NB4 (cell line): ENCODE measurements around the gene POLL.
A peak's percentile ranks its signal among the peaks of the same experiment; 100 is the strongest.

ENCODE experiments used
- DNase-seq: peaks from one replicate; pipeline ENCODE4 v3.0.0; 2010; ENCODE audit warnings: low read depth
- H3K4me3 ChIP-seq: one replicate; pipeline ENCODE4 v1.5.1; 2011; ENCODE audit warnings: mild to moderate bottlenecking, low read depth, low read length, moderate library complexity
- MYC ChIP-seq: IDR thresholded peaks from 2 replicates; pipeline ENCODE4 v1.6.1; 2011; ENCODE audit warnings: low read depth, low read length
- POLR2A ChIP-seq: IDR thresholded peaks from 2 replicates; pipeline ENCODE4 v1.6.1; 2011; ENCODE audit warnings: mild to moderate bottlenecking; ENCODE audit not compliant: insufficient read length; ENCODE audit errors: extremely low read depth
- TF ChIP-seq, protein P1 (sequence below): IDR thresholded peaks from one replicate; pipeline ENCODE4 v1.5.1; 2012; ENCODE audit warnings: low read depth, low read length
- TF ChIP-seq, protein P2 (sequence below): IDR thresholded peaks from 2 replicates; pipeline ENCODE4 v1.6.1; 2011; ENCODE audit warnings: low read depth, low read length

The POLL gene

DNA sequence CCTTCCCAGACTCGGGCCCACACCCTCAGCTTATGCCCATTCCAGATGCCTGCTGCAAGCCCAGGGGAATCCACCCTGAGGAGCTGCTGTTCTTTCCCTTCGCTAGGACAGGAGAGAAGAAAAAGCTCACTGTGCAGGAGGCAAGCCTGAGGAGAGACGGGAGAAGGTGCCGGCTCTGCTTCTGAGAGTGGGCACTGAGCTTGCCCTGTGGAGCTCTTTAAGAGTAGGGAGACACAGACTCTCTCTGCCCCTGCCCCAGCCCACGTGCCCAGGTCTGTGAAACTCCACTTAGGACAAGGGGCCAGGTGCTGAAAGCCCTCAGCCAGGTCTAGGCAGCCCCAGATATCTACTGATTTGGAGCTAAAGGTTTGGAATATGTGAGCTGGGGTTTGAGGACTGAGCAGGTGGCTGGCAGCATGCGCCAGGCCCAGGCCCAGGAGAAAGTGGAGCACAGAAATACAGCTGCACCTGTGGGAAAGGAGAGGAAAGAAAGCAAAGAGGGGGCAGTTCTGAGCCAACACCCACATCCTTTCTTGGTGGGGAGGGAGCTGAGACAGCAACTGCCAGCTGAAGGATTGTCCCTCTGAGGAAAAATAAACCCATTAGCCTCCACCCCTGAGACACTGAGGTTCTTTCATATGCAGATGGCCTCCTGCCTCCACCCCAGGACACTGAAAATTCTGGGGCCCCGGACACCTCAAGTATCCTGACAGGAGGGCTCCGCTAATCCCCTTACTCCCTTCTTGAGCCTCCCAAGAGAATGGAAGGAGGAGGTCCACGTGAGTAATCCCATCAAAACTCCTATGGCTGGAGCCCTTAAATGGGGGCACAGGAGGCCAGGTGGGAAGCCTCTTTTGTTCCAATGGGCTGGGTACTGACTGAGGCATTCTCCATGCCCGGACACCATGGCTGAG is 7.3 kb downstream of the POLL start:
- DNase-seq, result no peak
- TF ChIP-seq MYC, result no peak
- TF ChIP-seq, protein P1, sequence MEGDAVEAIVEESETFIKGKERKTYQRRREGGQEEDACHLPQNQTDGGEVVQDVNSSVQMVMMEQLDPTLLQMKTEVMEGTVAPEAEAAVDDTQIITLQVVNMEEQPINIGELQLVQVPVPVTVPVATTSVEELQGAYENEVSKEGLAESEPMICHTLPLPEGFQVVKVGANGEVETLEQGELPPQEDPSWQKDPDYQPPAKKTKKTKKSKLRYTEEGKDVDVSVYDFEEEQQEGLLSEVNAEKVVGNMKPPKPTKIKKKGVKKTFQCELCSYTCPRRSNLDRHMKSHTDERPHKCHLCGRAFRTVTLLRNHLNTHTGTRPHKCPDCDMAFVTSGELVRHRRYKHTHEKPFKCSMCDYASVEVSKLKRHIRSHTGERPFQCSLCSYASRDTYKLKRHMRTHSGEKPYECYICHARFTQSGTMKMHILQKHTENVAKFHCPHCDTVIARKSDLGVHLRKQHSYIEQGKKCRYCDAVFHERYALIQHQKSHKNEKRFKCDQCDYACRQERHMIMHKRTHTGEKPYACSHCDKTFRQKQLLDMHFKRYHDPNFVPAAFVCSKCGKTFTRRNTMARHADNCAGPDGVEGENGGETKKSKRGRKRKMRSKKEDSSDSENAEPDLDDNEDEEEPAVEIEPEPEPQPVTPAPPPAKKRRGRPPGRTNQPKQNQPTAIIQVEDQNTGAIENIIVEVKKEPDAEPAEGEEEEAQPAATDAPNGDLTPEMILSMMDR, result no peak
- no peak overlapping the region for H3K4me3 ChIP-seq

DNA sequence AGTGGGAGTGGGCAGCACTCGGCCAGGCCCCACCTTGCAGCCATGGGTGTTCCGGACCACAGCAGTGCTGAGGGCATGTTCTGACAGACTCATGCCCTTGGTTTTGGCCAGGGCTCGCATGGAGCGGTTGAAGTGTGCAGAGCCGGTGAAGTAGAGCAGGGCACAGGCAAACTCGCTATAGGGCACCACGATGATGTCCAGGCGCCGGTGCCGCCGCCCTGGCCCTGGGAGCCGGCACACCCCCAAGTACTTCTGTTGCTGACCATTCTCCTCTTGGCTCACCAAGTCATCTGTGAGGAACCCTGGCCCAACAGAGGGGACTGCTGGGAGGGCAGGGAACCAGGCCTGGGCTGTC is 8.6 kb downstream of the POLL start:
- no peak for DNase-seq
- no peak overlapping the region for H3K4me3 ChIP-seq
- TF ChIP-seq POLR2A (no peak), MYC (no peak)
- TF ChIP-seq, protein P2, sequence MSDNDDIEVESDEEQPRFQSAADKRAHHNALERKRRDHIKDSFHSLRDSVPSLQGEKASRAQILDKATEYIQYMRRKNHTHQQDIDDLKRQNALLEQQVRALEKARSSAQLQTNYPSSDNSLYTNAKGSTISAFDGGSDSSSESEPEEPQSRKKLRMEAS, result no peak
- TF ChIP-seq, protein P1, result no peak

DNA sequence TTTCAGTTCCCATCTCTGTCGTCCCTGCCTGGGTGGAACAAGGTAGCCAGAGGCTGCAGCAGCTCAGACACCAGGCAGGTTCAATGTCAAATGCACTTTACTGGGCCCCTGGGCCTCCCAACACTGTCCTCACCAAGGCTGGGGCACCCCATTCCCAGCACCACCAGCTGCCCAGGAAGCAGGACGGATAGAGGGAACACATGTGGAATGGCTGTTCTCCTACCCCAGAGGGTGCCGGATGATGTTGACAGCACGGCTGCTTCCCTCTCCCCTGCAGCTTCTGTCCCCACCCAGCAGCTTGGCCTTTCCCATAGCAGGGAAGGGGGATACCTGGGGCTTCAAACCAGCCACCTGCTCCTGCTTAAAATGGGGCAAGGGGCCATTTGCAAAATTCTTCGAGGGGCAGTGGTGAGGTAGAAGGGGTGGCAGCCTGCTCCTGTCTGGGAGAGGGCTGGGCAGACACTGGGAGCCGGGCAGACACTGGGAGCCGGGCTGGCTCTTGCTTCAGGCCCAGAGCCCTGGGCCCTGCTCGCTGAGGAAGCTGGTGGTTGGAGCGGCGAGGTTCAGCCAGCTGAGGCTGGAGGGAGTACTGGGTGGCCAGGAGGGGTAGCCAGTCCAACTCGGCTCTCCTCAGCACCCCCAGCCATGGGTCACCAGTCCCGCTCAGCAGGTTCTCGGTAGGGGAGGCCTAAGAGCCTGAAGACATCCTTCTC is 9.1 kb downstream of the POLL start:
- TF ChIP-seq MYC, result no peak
- peak; percentile 7 for TF ChIP-seq POLR2A
- TF ChIP-seq, protein P1, result no peak
- H3K4me3 ChIP-seq, result no peak overlapping the region
- no peak for DNase-seq

DNA sequence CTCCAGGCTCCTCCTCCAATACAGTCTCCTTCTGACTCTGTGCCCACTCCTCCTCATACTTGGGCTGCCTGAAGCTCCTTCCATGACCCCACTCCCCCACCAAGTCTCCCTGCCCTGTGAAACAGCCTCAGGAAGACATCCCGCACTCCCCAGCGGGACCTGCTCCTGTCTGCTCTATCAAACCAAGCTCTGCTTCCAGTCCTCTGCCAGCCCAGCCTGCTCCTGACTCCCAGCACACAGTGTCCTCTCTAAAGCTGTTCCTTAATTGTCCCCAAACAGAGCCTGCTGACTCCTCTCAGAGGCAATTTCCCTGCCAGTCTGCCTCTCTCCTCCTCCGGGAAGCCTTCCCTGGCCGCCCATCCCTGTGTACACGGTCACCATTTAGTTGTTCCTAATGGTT is 9.9 kb downstream of the POLL start:
- no peak for DNase-seq
- TF ChIP-seq POLR2A (no peak), MYC (no peak)
- TF ChIP-seq, protein P2, result no peak
- TF ChIP-seq, protein P1, result no peak
- no peak overlapping the region for H3K4me3 ChIP-seq

DNA sequence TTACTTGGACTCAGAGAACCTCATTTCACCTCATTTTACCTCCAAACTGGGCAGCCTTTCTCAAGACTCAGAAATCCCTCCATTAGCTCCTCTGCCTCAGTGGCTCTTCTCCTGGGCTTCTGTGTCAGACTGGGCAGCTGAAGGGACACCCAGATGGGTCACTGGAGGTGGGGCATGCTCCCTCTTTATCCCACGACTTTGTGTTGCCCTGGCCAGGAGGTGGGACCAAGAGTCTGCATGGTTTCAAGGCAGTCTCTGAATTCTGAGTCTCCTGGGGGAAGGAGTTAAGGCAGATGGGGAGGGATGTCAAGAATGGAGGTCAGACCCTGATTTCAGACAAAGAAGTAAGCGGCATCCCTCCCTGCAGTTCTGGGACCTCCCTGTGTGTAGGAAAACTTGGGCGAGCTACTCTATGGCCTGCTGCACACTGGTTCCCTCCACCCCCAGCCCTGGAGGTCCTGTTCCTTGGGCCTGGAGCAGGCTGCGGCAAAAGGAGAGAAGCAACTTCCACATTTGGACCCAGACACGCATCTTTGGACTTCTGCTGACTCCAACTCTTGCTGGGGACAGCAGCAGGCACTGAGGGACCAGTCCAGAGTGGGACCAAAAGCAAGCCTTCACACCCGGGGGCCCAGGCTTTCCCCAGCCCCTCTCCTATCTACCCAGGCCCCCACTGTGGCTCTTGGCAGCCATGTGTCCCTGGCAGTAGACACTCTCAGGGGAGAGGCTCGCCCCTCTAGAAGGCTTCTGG is 10.8 kb downstream of the POLL start:
- TF ChIP-seq POLR2A (no peak), MYC (no peak)
- TF ChIP-seq, protein P2, result no peak
- TF ChIP-seq, protein P1, result no peak
- DNase-seq, result no peak
- H3K4me3 ChIP-seq, result no peak overlapping the region
